ENCODE data around the gene TNFAIP1.

The TNFAIP1 gene

DNA sequence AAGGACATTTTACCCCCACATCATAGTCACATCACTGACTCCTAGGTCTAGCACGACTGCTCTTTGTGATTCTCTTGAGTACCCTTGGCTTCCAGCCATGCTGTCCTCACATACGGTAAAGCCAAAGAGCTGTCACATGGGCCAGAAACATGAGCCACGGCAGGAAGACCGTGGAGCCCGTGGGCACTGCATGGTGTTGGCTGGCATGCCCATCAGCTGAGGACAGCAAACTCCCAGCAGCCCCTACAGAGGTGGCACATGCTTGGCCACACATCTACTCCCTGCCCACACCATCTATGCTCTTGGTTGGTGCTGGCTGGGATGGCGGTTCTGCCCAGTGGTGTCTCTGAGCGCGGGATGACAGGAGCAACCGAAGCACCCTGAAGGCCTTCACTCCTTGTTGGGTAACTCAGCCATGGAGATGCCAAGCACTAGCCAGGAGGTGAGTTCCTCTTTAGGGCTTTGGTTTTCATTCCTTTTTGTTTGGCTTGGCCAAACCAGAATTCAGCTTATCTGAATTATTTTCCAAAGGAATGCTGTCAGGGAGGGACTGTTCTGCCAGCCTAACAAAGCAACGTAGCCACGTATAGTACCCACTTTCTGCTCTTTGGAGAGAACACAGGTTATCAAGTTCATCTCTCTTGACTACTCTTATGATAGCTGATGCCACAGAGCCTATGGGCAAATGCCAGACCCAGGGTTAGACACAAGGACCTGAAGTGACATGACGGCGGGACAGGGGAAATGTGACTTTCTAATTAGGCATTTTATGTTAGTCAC is 10.0 kb downstream of the TNFAIP1 start:
- no peak for DNase-seq (ENCODE audit: low spot score)

- no peak for DNase-seq (ENCODE audit: low spot score)
Observed at GRCh38 chr17:28346199-28346580, 10.6 kb downstream of the TNFAIP1 start.

GRCh38 chr17:28346746-28347246 is 11.2 kb downstream of the TNFAIP1 start:
- DNase-seq (ENCODE audit: low spot score) = no peak

GRCh38 chr17:28347261-28347891 is 11.8 kb downstream of the TNFAIP1 start:
- no peak for DNase-seq (ENCODE audit: low spot score)

DNA sequence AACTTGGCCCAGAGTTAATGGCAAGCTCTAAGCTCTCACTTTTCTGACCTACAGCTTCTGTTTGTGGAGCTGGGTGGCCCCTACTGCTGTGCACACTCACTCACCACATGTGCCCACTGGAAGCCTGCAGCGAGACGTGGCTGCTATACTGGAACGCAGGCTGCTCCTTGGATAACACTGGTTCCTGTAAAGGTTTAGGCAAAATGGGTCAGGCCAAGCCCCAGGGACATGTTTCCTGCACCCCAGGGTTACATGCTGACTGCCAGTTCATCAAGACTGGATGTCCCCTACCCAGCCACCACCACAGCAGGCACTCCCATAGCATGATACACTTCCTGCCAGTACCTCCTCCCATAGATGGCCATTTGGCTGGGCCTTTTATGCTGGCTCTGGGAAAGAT is 13.4 kb downstream of the TNFAIP1 start:
- no peak for DNase-seq (ENCODE audit: low spot score)

DNA sequence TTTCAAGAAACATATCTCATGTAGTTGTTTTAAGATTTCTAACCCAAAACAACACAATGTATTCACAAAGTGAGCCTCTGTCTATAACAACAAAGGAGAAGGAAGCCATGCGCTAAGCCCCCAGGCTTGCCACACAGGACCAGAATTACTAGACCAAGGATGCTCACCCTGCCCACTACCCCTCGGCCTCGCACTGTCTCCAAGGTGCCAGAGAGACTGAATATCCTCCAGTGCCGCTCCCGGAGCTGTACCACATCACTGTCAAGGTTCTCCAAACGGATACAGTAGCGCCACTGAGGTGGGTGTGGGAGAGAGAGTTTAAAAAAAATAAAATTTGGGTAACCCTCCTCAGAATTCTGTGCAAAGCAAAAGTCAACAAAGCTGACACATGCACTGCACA is 14.7 kb downstream of the TNFAIP1 start:
- no peak for DNase-seq (ENCODE audit: low spot score)

GRCh38 chr17:28357061-28357900 is 21.7 kb downstream of the TNFAIP1 start, which contains the start of gene POLDIP2:
POLDIP2 (minus strand) TSS chr17:28357527; CDS start chr17:28357448, 79 bp downstream.
- peak; percentile 95 for DNase-seq (ENCODE audit: low spot score)

GRCh38 chr17:28357901-28358197 is 22.3 kb downstream of the TNFAIP1 start:
- DNase-seq (ENCODE audit: low spot score) = no peak

DNA sequence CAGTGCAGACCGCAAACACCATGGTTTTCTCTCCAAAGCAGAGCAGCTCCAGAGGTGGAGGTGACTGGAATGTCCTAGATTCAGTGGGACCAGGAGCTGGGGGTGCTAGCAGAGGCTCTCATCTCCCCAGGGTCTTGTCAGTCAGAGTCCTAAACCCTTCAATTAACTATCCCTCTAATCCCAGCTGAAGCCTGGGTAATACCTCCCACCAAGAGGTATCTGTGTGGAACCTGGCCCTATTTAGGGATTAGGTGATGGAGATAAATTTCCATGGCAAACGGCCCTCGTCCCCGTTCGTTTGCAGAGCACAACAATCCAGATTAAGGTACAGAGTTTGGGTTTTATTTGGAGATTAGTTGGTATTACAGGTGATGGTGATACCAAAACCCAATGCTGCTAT is 27.6 kb downstream of the TNFAIP1 start:
- DNase-seq (ENCODE audit: low spot score) = no peak

DNA sequence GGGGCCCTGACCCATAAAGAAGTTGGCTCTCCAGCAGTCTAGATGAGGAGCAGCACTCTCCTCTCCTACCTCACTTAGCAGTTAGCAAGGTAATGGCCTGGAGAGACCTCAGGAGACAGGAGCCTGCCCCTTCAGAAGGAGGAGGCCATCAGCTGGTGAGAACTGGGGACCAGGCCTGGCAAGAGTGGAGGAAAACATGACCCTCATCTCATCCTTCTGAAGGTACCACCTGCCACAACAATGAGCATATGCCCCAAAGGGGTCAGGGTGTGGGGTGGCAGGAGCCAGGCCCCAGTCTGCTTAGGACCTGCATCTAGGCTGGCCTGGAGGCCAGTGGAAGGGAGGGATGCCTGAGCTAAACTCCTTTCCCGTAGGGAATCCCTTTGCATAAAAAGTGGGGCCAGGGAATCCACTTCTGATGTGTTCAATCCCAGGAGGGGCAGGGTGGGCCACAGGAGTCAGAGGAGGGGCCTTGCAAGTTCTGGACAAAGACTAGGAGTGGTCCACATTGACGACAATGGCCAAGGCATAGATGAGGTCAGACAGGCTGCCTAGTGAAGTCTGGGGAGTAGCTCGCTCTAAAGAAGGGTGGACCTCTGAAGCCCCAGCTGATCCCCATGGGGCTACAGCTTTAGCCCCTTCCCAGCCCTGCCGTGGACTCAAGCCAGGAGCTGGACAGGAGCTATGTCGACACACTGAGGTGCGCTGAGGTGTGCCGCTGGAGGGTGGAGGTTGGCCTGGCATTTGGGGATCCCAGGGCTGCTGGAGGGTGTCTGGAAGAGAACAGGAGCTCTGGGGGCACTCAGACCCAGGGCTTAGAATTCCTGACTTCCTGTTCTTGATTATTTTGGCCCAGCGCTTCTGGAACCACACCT is 28.5 kb downstream of the TNFAIP1 start:
- no peak for DNase-seq (ENCODE audit: low spot score)

- no peak for DNase-seq (ENCODE audit: low spot score)
Observed at GRCh38 chr17:28364665-28365363, 29.3 kb downstream of the TNFAIP1 start, which contains the start of gene SEBOX. SEBOX (minus strand) TSS chr17:28365199; CDS start chr17:28365151, 48 bp downstream.

DNA sequence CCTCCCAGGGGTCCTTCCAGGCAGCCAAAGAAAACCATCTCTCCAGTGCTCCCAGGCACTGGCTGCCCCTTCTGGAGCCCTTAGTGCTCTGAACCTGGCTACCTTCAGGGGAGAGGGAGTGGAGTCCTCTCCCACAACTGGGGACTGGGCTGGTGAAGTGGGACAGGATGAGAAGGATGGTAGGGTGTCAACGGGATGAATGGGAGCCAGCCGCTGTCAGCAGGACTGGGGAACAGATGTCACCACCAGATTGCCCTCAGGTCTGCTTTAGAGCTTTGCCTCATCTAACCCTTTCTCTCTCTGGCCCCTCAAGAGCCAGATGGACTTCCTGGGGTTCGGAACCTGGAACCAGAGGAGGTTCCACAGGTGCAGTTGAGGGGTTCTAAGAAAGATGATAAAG is 29.9 kb downstream of the TNFAIP1 start:
- DNase-seq (ENCODE audit: low spot score) = no peak

GRCh38 chr17:28366605-28367004 is 31.0 kb downstream of the TNFAIP1 start:
- DNase-seq (ENCODE audit: low spot score) = no peak

DNA sequence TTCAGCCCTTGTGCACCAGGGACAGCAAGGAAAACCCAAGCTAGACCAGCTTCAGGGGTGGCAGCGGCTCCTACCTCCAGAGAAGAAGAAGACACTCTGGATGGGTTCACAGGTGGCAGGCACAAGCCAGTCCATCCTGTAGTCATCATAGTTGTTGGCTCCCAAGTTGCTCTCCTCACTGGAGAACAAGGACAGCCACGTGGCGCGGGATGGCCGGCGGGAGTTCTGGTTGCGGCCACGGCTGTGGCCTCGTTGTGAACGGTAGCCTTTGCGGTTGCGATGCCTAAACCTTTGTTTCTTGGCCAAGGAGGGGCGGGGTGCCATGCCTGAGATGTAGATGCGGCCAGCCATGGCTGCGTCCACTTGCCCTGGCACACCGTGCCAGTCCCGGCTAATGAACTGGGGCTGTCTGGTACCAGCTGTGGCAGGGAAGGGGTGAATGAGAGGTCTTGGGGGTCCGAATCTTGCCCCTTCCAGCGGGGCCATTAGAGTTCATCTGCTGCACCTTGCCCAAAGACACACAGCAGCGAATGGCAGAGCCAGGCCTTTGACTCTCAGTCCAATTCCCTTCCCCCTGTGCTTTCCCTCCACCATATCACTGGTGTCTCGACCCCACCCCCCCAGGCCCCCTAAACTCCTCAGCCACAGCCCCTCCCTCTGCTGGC is 32.2 kb downstream of the TNFAIP1 start:
- DNase-seq (ENCODE audit: low spot score) = no peak

- DNase-seq (ENCODE audit: low spot score) = no peak
Observed at GRCh38 chr17:28368306-28368831, 32.8 kb downstream of the TNFAIP1 start.

- DNase-seq (ENCODE audit: low spot score) = no peak
Observed at GRCh38 chr17:28368915-28369683, 33.5 kb downstream of the TNFAIP1 start.

DNA sequence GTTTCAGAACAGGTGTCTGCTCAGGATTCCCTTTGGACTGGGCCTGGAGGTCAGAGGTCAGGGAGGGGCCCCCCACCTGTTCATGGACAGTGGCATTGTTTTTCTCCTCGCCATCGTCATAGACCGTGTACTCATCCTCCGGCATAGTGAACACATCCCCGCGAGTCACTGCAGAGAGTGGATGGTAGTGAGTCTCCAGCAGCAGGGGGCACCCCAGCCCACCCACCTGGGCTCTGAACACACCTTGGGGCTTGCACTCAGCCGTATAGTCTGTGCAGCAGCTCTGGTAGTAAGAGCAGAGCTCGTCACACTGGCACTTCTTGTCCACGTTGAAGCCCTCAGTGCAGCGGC is 34.1 kb downstream of the TNFAIP1 start:
- DNase-seq (ENCODE audit: low spot score) = no peak

DNA sequence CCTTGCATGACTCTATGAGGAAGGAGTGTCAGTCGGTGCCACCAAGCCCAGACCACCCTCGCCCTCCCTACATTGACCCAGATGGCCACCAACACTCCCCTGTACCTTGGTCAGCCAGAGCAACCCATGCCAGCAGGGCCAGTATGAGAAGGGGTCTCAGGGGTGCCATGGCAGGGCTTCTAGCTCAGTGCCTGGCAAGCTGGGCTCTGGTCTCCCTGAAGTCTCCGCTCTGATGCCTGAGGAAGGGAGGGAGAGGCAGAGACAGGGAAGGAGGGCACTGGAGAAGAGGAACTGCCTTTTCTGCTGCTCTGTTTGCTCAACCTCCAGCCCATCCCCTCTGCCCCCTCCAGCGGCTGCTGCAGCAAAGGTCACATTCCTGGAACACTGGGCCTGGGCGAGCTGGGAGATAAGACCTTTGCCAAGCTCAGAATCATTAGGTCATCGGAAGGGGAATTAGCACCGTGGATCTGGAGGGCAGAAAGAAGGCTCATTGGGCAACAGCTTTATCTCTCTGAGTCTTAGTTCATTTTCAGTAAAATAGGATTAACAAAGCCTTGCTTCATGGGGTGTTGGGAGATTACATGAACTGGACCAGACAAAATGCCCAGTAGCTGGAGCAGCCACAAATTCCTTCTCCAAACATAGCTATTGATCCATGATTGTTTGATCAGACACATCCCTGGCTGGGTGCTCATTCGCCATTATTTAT is 34.6 kb downstream of the TNFAIP1 start, which contains the start of gene VTN:
VTN (minus strand) TSS at position 273 of the 709 bp plus-strand sequence; CDS start at position 169, 104 bp downstream.
- DNase-seq (ENCODE audit: low spot score) = no peak

DNA sequence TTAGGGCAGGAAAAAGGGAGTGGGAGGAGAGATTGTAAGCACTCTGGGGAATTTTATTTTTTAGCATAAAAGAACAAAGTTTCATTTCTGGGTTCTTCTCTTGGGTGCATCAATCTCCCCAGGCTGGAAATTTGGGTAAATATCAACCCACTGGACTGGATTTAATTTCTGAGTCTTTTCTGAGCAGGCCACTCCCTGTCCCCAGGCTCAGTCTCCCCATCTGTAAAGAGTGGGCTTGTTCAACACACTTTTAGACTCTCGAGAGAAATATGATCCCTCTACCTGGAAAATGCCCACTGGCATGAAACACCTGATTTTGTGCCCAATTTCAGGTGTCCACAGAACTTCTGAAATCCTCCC is 35.2 kb downstream of the TNFAIP1 start:
- no peak for DNase-seq (ENCODE audit: low spot score)
